K562 (cell line): Measurements from ENCODE around the gene TBC1D17. TPM values are rescaled to one million over a fixed set of nuclear protein-coding genes. Genes with fewer than 3 reads are reported as not detected.

Experiments used
- ARID4B ChIP-seq: sonication (generic); formaldehyde crosslinking; IDR thresholded peaks from 2 replicates; pipeline ENCODE4 v1.8.0; 2022; ENCODE audit warnings: mild to moderate bottlenecking, missing genetic modification reagents
- ATF1 ChIP-seq, 2 experiments: fragments of 450-650 bp in 1 of 2; IDR thresholded peaks; 2 replicates each; pipeline ENCODE4 v1.6.1; 2016; ENCODE audit warnings: missing compliant biosample characterization in 1 of 2, missing genetic modification characterization in 1 of 2
- BMI1 ChIP-seq: fragments of 150-350 bp; IDR thresholded peaks from 2 replicates; pipeline ENCODE4 v1.6.1; 2014; ENCODE audit warnings: low read length
- E2F4 ChIP-seq: sonication (generic); formaldehyde crosslinking; IDR thresholded peaks from 2 replicates; pipeline ENCODE4 v1.8.0; 2022; ENCODE audit warnings: mild to moderate bottlenecking, low read depth, missing genetic modification reagents
- ETS1 ChIP-seq: conservative IDR thresholded peaks from 2 replicates; pipeline ENCODE4 v1.6.1; 2011; ENCODE audit warnings: low read depth, mild to moderate bottlenecking, low read length; ENCODE audit not compliant: control insufficient read depth
- GTF2F1 ChIP-seq: IDR thresholded peaks from 2 replicates; pipeline ENCODE4 v1.6.1; 2011; ENCODE audit warnings: low read depth, low read length, improper control_type of control experiment
- KDM5B ChIP-seq: fragments of 200-600 bp; sonication (generic); IDR thresholded peaks from 2 replicates; pipeline ENCODE4 v1.6.1; 2012; ENCODE audit warnings: low read depth, mild to moderate bottlenecking, moderate library complexity, low read length, control low read depth, inconsistent platforms; ENCODE audit not compliant: insufficient replicate concordance
- MBD2 ChIP-seq: sonication (generic); IDR thresholded peaks from 2 replicates; pipeline ENCODE4 v1.6.1; 2016; ENCODE audit warnings: low read depth, borderline replicate concordance
- MYC ChIP-seq, 2 experiments: fragments of 250-450 bp in 1 of 2; sonication (Bioruptor Pico) in 1 of 2; IDR thresholded peaks; 2 replicates each; pipeline versions ENCODE4 v1.5.1 to v1.6.1; 2012 to 2021; ENCODE audit warnings: low read depth in 2 of 2, borderline replicate concordance in 1 of 2, improper control_type of control experiment in 1 of 2, low read length in 1 of 2, mild to moderate bottlenecking in 1 of 2, moderate library complexity in 1 of 2
- POLR2H ChIP-seq: IDR thresholded peaks from 2 replicates; pipeline ENCODE4 v1.6.1; 2016; ENCODE audit warnings: missing genetic modification characterization, low read depth, mild to moderate bottlenecking, control low read depth, missing compliant biosample characterization, moderate library complexity
- RCOR1 ChIP-seq, 2 experiments: IDR thresholded peaks; 2 replicates each; pipeline ENCODE4 v1.6.1; 2012; ENCODE audit warnings: low read depth in 2 of 2, low read length in 2 of 2, borderline replicate concordance in 1 of 2, improper control_type of control experiment in 1 of 2
- THRA ChIP-seq: fragments of 450-650 bp; IDR thresholded peaks from 2 replicates; pipeline ENCODE4 v1.6.1; 2017; ENCODE audit warnings: mild to moderate bottlenecking, moderate library complexity
- TOE1 ChIP-seq, 2 experiments: fragments of 450-650 bp in 1 of 2; sonication (generic) in 1 of 2; formaldehyde crosslinking in 1 of 2; IDR thresholded peaks; 2 replicates each; pipeline versions ENCODE4 v1.7.1 to v1.8.0; 2016 to 2022; ENCODE audit warnings: borderline replicate concordance in 2 of 2, mild to moderate bottlenecking in 2 of 2, antibody characterized with exemption in 1 of 2, inconsistent platforms in 1 of 2, low read depth in 1 of 2, missing genetic modification reagents in 1 of 2, moderate library complexity in 1 of 2
- TRIM28 ChIP-seq: fragments of 450-650 bp; IDR thresholded peaks from 2 replicates; pipeline ENCODE4 v1.6.1; 2017
- ZNF511 ChIP-seq: sonication (generic); formaldehyde crosslinking; IDR thresholded peaks from 2 replicates; pipeline ENCODE4 v1.8.0; 2022; ENCODE audit warnings: mild to moderate bottlenecking, missing genetic modification reagents
- polyA plus RNA-seq, 8 experiments: library from polyadenylated mRNA; depleted of rRNA in 4 of 8; stranded (reverse) in 5 of 8; unstranded in 3 of 8; fragments of >200 nt; fragmentation: Nextera tagmentation in 2 of 8; fragmentation: Illumina TruSeq in 1 of 8; extraction: Ambion mirVana in 2 of 8; extraction: Trizol in 1 of 8; gene quantifications; 2 replicates each; pipeline versions ENCODE4 v1.2.1 to v1.2.3, GENCODE V29; 2011 to 2014; ENCODE audit warnings: inconsistent platforms in 1 of 8, missing spikeins in 1 of 8
- total RNA-seq, 7 experiments: library from RNA; depleted of rRNA in 6 of 7; stranded (reverse); fragments of >200 nt in 6 of 7; fragmentation: Illumina TruSeq in 2 of 7; extraction: Trizol in 2 of 7; gene quantifications; 2 replicates each; pipeline versions ENCODE4 v1.2.1 to v1.2.3, GENCODE V29; 2011 to 2021; ENCODE audit warnings: low replicate concordance in 1 of 7

Gene TBC1D17
- total and polyA plus RNA-seq, 9 of the 15 experiments (the other 6 are each of a cell fraction or from before 2014, with no cell fraction given), result 0.42 to 16.0 (median 3.8) TPM

GRCh38 chr19:49866933-49867782 is 10.3 kb upstream of the TBC1D17 start, which contains the start of gene PNKP (continued):
- TF ChIP-seq POLR2H (tag) (peak; percentile 52; the same call in 1 of the 2 replicates), MBD2 (peak; percentile 62; the same call in 1 of the 2 replicates), GTF2F1 (0 out of 2 replicates have a peak, but pooled peaks have one; percentile 24), RCOR1 (IDR thresholded peaks at IDR 0.05; ENCODE audit: borderline replicate concordance in 1 of 2, low read depth in 2 of 2, low read length in 2 of 2) (0 out of 4 replicates have a peak, but pooled peaks of 1 of the 2 experiments have one; percentile 6), E2F4 (peak; percentile 63; the same call in 1 of the 2 replicates), ZNF511 (CRISPR knock-in tag) (peak; percentile 23; the same call in 1 of the 2 replicates), ARID4B (peak; percentile 62; the same call in 1 of the 2 replicates), BMI1 (peak; percentile 20; the same call in 1 of the 2 replicates), MYC (IDR thresholded peaks at IDR 0.05; ENCODE audit: low read depth, low read length) (peak; percentile 86), MYC (CRISPR knock-in tag; IDR thresholded peaks at IDR 0.05; ENCODE audit: borderline replicate concordance, low read depth) (peak; percentile 74; the same call in 1 of the 2 replicates), TOE1 (IDR thresholded peaks at IDR 0.05; ENCODE audit: borderline replicate concordance) (peak; percentile 72; the same call in 1 of the 2 replicates), TOE1 (CRISPR knock-in tag; IDR thresholded peaks at IDR 0.05; ENCODE audit: borderline replicate concordance, low read depth) (no peak; the same call in 1 of the 2 replicates), ETS1 (peak; percentile 73; the same call in 1 of the 2 replicates), KDM5B (peak; percentile 86), TRIM28 (no peak), THRA (no peak), ATF1 (CRISPR knock-in tag; IDR thresholded peaks at IDR 0.05) (no peak), ATF1 (tag; IDR thresholded peaks at IDR 0.05) (peak; percentile 96)
